Mesenchymal stem cell (in vitro differentiated cells and primary cell): ENCODE data around the gene STX4.
A peak's percentile ranks its signal among the peaks of the same experiment; 100 is the strongest.

ENCODE experiments used
- DNase-seq: peaks from one replicate; pipeline ENCODE4 v3.0.0-alpha.2; 2013
- H2AFZ ChIP-seq: one replicate; pipeline ENCODE4 v1.6.1; 2013; ENCODE audit warnings: low read depth, mild to moderate bottlenecking, control low read depth, inconsistent platforms, low read length, moderate library complexity
- H2AK5ac ChIP-seq: 2 replicates; pipeline ENCODE4 v1.6.1; 2013; ENCODE audit warnings: low read length, moderate library complexity, mild to moderate bottlenecking, inconsistent platforms; ENCODE audit not compliant: severe bottlenecking
- H2BK120ac ChIP-seq: one replicate; pipeline ENCODE4 v1.6.1; 2013; ENCODE audit warnings: low read depth, mild to moderate bottlenecking, inconsistent platforms, low read length, moderate library complexity
- H2BK12ac ChIP-seq, 2 experiments: one replicate each; pipeline ENCODE4 v1.6.1; 2013; ENCODE audit warnings: inconsistent platforms in 2 of 2, low read length in 2 of 2, mild to moderate bottlenecking in 2 of 2, moderate library complexity in 2 of 2, control low read depth in 1 of 2
- H2BK15ac ChIP-seq: one replicate; pipeline ENCODE4 v1.6.1; 2013; ENCODE audit warnings: mild to moderate bottlenecking, low read depth, inconsistent platforms; ENCODE audit not compliant: poor library complexity, severe bottlenecking
- H2BK5ac ChIP-seq: 2 replicates; pipeline ENCODE4 v1.6.1; 2013; ENCODE audit warnings: low read depth, mild to moderate bottlenecking, low read length, control low read depth, inconsistent platforms; ENCODE audit not compliant: poor library complexity, severe bottlenecking
- H3K14ac ChIP-seq, 2 experiments: one replicate each; pipeline ENCODE4 v1.6.1; 2013; ENCODE audit warnings: inconsistent platforms in 2 of 2, low read length in 2 of 2, control low read depth in 1 of 2, mild to moderate bottlenecking in 1 of 2, moderate library complexity in 1 of 2
- H3K18ac ChIP-seq, 2 experiments: one replicate each; pipeline ENCODE4 v1.6.1; 2013; ENCODE audit warnings: inconsistent platforms in 2 of 2, low read length in 2 of 2, control low read depth in 1 of 2, low read depth in 1 of 2, mild to moderate bottlenecking in 1 of 2
- H3K23ac ChIP-seq, 2 experiments: one replicate each; pipeline ENCODE4 v1.6.1; 2013; ENCODE audit warnings: inconsistent platforms in 2 of 2, low read length in 2 of 2, mild to moderate bottlenecking in 2 of 2, moderate library complexity in 2 of 2, control low read depth in 1 of 2
- H3K27ac ChIP-seq: 2 replicates; pipeline ENCODE4 v1.5.1; 2013; ENCODE audit warnings: mild to moderate bottlenecking, moderate library complexity, low read length, control low read depth, inconsistent platforms; ENCODE audit not compliant: poor library complexity, severe bottlenecking
- H3K27me3 ChIP-seq, 2 experiments: 2 replicates each; pipeline versions ENCODE4 v1.6.1 to v1.7.0; 2013; ENCODE audit warnings: low read length in 2 of 2, mild to moderate bottlenecking in 2 of 2, moderate library complexity in 2 of 2, control low read depth in 1 of 2, inconsistent platforms in 1 of 2; ENCODE audit not compliant: control insufficient read depth in 1 of 2, insufficient read depth in 1 of 2
- H3K36me3 ChIP-seq, 2 experiments: 2 replicates each; pipeline versions ENCODE4 v1.6.1 to v1.7.0; 2013; ENCODE audit warnings: low read length in 2 of 2, control low read depth in 1 of 2, inconsistent platforms in 1 of 2, low read depth in 1 of 2, mild to moderate bottlenecking in 1 of 2; ENCODE audit not compliant: insufficient read depth in 2 of 2, control insufficient read depth in 1 of 2
- H3K4ac ChIP-seq, 2 experiments: one replicate each; pipeline ENCODE4 v1.6.1; 2013; ENCODE audit warnings: inconsistent platforms in 2 of 2, low read length in 2 of 2, mild to moderate bottlenecking in 2 of 2, moderate library complexity in 2 of 2, control low read depth in 1 of 2, low read depth in 1 of 2
- H3K4me1 ChIP-seq: 2 replicates; pipeline ENCODE4 v1.6.1; 2013; ENCODE audit warnings: low read depth, low read length, control low read depth; ENCODE audit not compliant: control insufficient read depth, insufficient read depth
- H3K4me2 ChIP-seq: 2 replicates; pipeline ENCODE4 v1.6.1; 2013; ENCODE audit warnings: low read length, mild to moderate bottlenecking, inconsistent platforms; ENCODE audit not compliant: poor library complexity, severe bottlenecking
- H3K4me3 ChIP-seq, 2 experiments: 2 replicates each; pipeline versions ENCODE4 v1.5.1 to v1.7.0; 2013; ENCODE audit warnings: low read length in 2 of 2, mild to moderate bottlenecking in 2 of 2, control low read depth in 1 of 2, low read depth in 1 of 2; ENCODE audit not compliant: insufficient read depth in 1 of 2
- H3K79me1 ChIP-seq: replicated peaks from 2 replicates; pipeline ENCODE4 v1.6.1; 2013; ENCODE audit warnings: mild to moderate bottlenecking, control low read depth, low read length, inconsistent platforms; ENCODE audit not compliant: poor library complexity, severe bottlenecking
- H3K9ac ChIP-seq: 2 replicates; pipeline ENCODE4 v1.7.0; 2013; ENCODE audit warnings: mild to moderate bottlenecking, low read length, moderate library complexity
- H3K9me3 ChIP-seq: 2 replicates; pipeline ENCODE4 v1.7.0; 2013; ENCODE audit warnings: mild to moderate bottlenecking, low read length; ENCODE audit not compliant: control insufficient read depth
- H4K8ac ChIP-seq: one replicate; pipeline ENCODE4 v1.6.1; 2013; ENCODE audit warnings: inconsistent platforms, mild to moderate bottlenecking, low read length, moderate library complexity
- H4K91ac ChIP-seq: one replicate; pipeline ENCODE4 v1.6.1; 2013; ENCODE audit warnings: mild to moderate bottlenecking, low read length, inconsistent platforms
- WGBS: methylation state at CpG from one replicate; pipeline ENCODE4 v1.1.7; 2013; ENCODE audit warnings: mixed read lengths; 5-methylcytosine and 5-hydroxymethylcytosine counted together

Gene STX4

DNA sequence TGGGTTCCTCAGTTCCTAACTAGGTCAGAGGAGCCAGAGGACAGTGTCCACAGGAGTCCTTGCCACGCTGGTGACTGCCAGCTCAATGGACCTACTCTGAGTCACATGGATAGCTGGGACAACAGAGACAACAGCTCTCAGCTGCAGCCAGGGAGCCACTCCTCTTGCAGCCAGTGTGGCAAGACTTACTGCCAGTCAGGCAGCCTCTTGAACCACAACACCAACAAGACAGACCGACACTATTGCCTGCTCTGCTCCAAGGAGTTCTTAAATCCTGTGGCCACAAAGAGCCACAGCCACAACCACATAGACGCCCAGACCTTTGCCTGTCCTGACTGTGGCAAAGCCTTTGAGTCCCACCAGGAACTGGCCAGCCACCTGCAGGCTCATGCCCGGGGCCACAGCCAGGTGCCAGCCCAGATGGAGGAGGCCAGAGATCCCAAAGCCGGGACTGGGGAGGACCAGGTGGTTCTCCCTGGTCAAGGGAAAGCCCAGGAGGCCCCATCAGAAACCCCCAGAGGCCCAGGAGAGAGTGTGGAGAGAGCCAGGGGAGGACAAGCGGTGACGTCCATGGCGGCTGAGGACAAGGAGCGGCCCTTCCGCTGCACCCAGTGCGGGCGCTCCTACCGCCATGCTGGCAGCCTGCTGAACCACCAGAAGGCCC is 47.5 kb downstream of the STX4 start:
- no peak for DNase-seq

GRCh38 chr16:31081428-31082351 is 48.3 kb downstream of the STX4 start:
- no peak overlapping the region for H3K4ac ChIP-seq
- peak overlapping the region; percentile 41 for H3K9ac ChIP-seq
- no peak overlapping the region for H2BK5ac ChIP-seq
- H2AK5ac ChIP-seq, result no peak overlapping the region
- WGBS, result 93% methylated on average over 26 of the region's 26 CpGs
- H2BK12ac ChIP-seq, result no peak overlapping the region
- H3K9me3 ChIP-seq, result no peaks in the 10 kb centered on the region
- H3K23ac ChIP-seq, result no peak overlapping the region
- H3K4me1 ChIP-seq, result peaks cover 18% of the 10 kb centered on the region
- no peak overlapping the region for H2AFZ ChIP-seq
- no peak overlapping the region for H3K18ac ChIP-seq
- no peak overlapping the region for H4K91ac ChIP-seq
- H2BK15ac ChIP-seq, result no peak overlapping the region
- H3K4me3 ChIP-seq, result no peak overlapping the region
- no peak overlapping the region for H3K14ac ChIP-seq
- no peak overlapping the region for H3K27ac ChIP-seq
- H3K4me2 ChIP-seq, result no peak overlapping the region
- no peaks in the 10 kb centered on the region for H3K27me3 ChIP-seq
- peaks cover 70% of the 10 kb centered on the region for H3K79me1 ChIP-seq
- no peak overlapping the region for H2BK120ac ChIP-seq
- no peak for DNase-seq
- peak overlapping the region; percentile 35 for H4K8ac ChIP-seq
- peaks cover 98 to 100% of the 10 kb centered on the region in 2 experiments for H3K36me3 ChIP-seq

More for the DNA sequence above, 47.5 kb downstream of the STX4 start:
- Histone ChIP-seq H3K23ac (no peak overlapping the region), H2BK5ac (no peak overlapping the region), H3K4ac (no peak overlapping the region), H3K27me3 (no peaks in the 10 kb centered on the region), H2AFZ (no peak overlapping the region), H3K18ac (no peak overlapping the region), H3K79me1 (peaks cover 71% of the 10 kb centered on the region), H2AK5ac (no peak overlapping the region), H3K27ac (no peak overlapping the region), H3K9ac (no peak overlapping the region), H2BK12ac (no peak overlapping the region), H3K4me3 (no peak overlapping the region), H2BK120ac (no peak overlapping the region), H4K91ac (no peak overlapping the region), H2BK15ac (no peak overlapping the region), H3K14ac (no peak overlapping the region), H4K8ac (no peak overlapping the region), H3K4me2 (no peak overlapping the region), H3K4me1 (peaks cover 21% of the 10 kb centered on the region), H3K9me3 (no peaks in the 10 kb centered on the region), H3K36me3 (peaks cover 99 to 100% of the 10 kb centered on the region in 2 experiments)
- WGBS, result 97% methylated on average over 13 of the region's 13 CpGs

DNA sequence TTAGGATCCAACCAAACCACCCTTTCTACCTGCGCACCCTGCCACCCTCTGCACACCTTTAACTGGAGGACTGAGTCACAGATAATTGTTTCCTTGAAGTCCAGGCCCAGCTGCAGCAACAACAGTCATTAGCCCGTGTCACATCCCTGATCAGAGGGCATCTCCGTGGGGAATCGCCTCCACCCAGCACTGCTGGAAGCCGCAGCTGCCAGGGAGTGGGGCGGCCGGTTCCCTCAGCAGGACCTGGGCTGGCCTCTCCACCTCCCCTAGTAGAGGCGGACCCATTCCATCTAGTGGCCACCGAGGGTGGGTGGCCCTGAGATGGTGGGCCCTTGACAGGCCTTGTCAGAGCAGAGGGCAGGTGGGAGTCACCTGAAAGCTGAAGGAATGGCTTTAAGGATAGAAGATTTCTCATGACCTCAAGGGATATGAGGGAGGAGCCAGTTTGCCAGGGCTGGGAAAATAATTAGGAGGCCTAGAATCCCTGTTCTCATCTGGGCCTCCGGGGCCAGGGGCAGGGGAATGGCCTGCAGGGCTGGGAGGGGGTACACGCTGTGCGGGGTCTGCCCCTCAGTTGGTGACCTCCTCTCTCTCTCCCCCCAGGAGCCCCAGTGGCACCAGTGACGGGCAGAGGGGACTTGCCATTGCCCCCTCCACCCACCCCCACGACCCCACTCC is 49.1 kb downstream of the STX4 start:
- peaks cover 66% of the 10 kb centered on the region for H3K79me1 ChIP-seq
- no peaks in the 10 kb centered on the region for H3K9me3 ChIP-seq
- H3K9ac ChIP-seq, result peak overlapping the region; percentile 41
- no peak for DNase-seq
- H3K18ac ChIP-seq, result no peak overlapping the region
- 94% methylated on average over 14 of the region's 14 CpGs for WGBS
- H2AFZ ChIP-seq, result no peak overlapping the region
- no peak overlapping the region for H3K23ac ChIP-seq
- H4K91ac ChIP-seq, result no peak overlapping the region
- no peak overlapping the region for H3K4ac ChIP-seq
- H4K8ac ChIP-seq, result peak overlapping the region; percentile 57
- no peak overlapping the region for H3K4me3 ChIP-seq
- no peak overlapping the region for H3K27ac ChIP-seq
- no peak overlapping the region for H2BK12ac ChIP-seq
- no peak overlapping the region for H3K14ac ChIP-seq
- H2BK15ac ChIP-seq, result no peak overlapping the region
- H2BK5ac ChIP-seq, result no peak overlapping the region
- H2BK120ac ChIP-seq, result no peak overlapping the region
- H2AK5ac ChIP-seq, result no peak overlapping the region
- H3K36me3 ChIP-seq, result peaks cover 98 to 99% of the 10 kb centered on the region in 2 experiments
- peaks cover 21% of the 10 kb centered on the region for H3K4me1 ChIP-seq
- no peak overlapping the region for H3K4me2 ChIP-seq
- no peaks in the 10 kb centered on the region for H3K27me3 ChIP-seq

DNA sequence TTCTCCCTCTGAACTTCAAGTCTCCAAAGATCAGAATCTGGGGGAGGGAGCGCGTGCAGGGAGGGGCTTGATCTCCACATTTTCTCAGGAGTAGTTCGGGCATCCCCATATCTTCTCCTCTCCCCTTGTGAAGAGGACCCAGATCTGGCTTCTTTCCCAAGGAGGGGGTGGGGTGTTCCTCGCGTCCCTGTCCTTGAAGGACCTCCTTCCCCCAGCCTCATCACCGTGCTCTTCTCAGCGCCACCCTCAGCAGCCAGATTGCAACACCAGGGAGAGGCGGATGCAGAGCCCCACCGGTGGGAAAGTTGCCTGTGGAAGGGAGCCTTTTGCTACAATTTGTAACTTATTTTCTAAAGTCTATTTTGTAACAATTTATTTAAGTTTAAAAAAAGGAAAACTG is 49.7 kb downstream of the STX4 start:
- Histone ChIP-seq H3K27ac (no peak overlapping the region), H3K4me2 (no peak overlapping the region), H4K91ac (no peak overlapping the region), H2AFZ (no peak overlapping the region), H3K27me3 (no peaks in the 10 kb centered on the region), H3K4ac (no peak overlapping the region), H2BK120ac (no peak overlapping the region), H3K79me1 (peaks cover 65% of the 10 kb centered on the region), H3K18ac (no peak overlapping the region), H2BK15ac (no peak overlapping the region), H2BK12ac (no peak overlapping the region), H4K8ac (no peak overlapping the region), H3K4me1 (peaks cover 23% of the 10 kb centered on the region), H3K9me3 (no peaks in the 10 kb centered on the region), H3K23ac (no peak overlapping the region), H3K9ac (peak overlapping the region; percentile 26), H3K4me3 (no peak overlapping the region), H3K14ac (no peak overlapping the region), H3K36me3 (peaks cover 98 to 99% of the 10 kb centered on the region in 2 experiments), H2AK5ac (no peak overlapping the region), H2BK5ac (no peak overlapping the region)
- WGBS, result 86% methylated on average over 6 of the region's 9 CpGs
- DNase-seq, result no peak
